CD4-positive, alpha-beta T cell treated with Interferon gamma for 1 hour (primary cell): ENCODE results near the gene PLA2G2E.
A peak's percentile ranks its signal among the peaks of the same experiment; 100 is the strongest.

Source experiments
- DNase-seq: peaks from one replicate; pipeline ENCODE4 v3.0.0-alpha.2; 2020

PLA2G2E gene

GRCh38 chr1:19926296-19927129 lies 3.1 kb upstream of the PLA2G2E start:
- no peak for DNase-seq

- DNase-seq, result no peak
These were observed 2.1 kb upstream of the PLA2G2E start for GRCh38 chr1:19925342-19926070.

- DNase-seq, result no peak
These were observed 533 bp upstream of the PLA2G2E start for GRCh38 chr1:19923953-19924346.

GRCh38 chr1:19922015-19922688 lies 1.3 kb downstream of the PLA2G2E start:
- no peak for DNase-seq

- DNase-seq, result no peak
These were observed 2.1 kb downstream of the PLA2G2E start for GRCh38 chr1:19921310-19921709.

GRCh38 chr1:19920132-19920710 lies 3.2 kb downstream of the PLA2G2E start:
- DNase-seq, result no peak

GRCh38 chr1:19918057-19918456 lies 5.4 kb downstream of the PLA2G2E start:
- peak; percentile 65 for DNase-seq

GRCh38 chr1:19910650-19911049 lies 12.8 kb downstream of the PLA2G2E start:
- no peak for DNase-seq

GRCh38 chr1:19909971-19910370 lies 13.4 kb downstream of the PLA2G2E start:
- DNase-seq, result no peak

GRCh38 chr1:19909392-19909791 lies 14.0 kb downstream of the PLA2G2E start:
- no peak for DNase-seq

- no peak for DNase-seq
These were observed 16.0 kb downstream of the PLA2G2E start for GRCh38 chr1:19907456-19907855.

GRCh38 chr1:19903621-19904020 lies 19.8 kb downstream of the PLA2G2E start:
- no peak for DNase-seq

GRCh38 chr1:19901653-19902052 lies 21.8 kb downstream of the PLA2G2E start:
- DNase-seq, result no peak

GRCh38 chr1:19894218-19894617 lies 29.2 kb downstream of the PLA2G2E start:
- DNase-seq, result no peak

GRCh38 chr1:19893687-19894086 lies 29.7 kb downstream of the PLA2G2E start:
- no peak for DNase-seq

GRCh38 chr1:19892628-19893168 lies 30.7 kb downstream of the PLA2G2E start:
- no peak for DNase-seq

GRCh38 chr1:19892129-19892528 lies 31.3 kb downstream of the PLA2G2E start:
- DNase-seq, result no peak

- no peak for DNase-seq
These were observed 33.8 kb downstream of the PLA2G2E start for GRCh38 chr1:19889656-19890055.

- DNase-seq, result no peak
These were observed 35.3 kb downstream of the PLA2G2E start for GRCh38 chr1:19888112-19888511.

GRCh38 chr1:19885821-19886220 lies 37.6 kb downstream of the PLA2G2E start:
- DNase-seq, result no peak

GRCh38 chr1:19884312-19884711 lies 39.1 kb downstream of the PLA2G2E start:
- DNase-seq, result no peak

GRCh38 chr1:19882111-19883071 lies 41.0 kb downstream of the PLA2G2E start, which contains the start of gene OTUD3:
OTUD3 (plus strand) TSS chr1:19882395; CDS start chr1:19882514, 119 bp downstream.
- peak; percentile 97 for DNase-seq
